GM12801 (cell line): Measurements from ENCODE around the gene FILIP1L.

Source experiments
- TF ChIP-seq, protein P1 (sequence below): IDR thresholded peaks from one replicate; pipeline ENCODE4 v1.5.1; 2011; ENCODE audit warnings: control low read depth; ENCODE audit not compliant: insufficient read length; ENCODE audit errors: extremely low read depth

Gene FILIP1L

DNA sequence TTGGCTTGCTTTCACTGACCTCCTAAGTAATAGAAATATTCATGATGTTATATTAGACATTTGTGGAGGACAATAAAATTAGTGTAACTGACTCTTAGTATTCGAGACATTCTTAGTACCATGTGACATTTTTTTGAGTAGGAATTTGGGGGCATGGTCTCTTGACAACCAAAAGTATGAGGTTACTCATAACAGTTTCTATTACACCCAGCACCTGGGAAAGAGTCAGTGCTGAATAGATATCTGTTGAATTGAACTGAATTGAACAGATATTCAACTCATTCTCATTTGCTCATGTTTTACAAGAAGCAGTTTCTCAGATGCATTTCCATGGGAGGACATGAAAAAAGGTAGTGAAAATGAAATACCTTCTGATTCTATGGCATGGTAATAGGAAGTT is 212.2 kb downstream of the FILIP1L start:
- TF ChIP-seq, protein P1, sequence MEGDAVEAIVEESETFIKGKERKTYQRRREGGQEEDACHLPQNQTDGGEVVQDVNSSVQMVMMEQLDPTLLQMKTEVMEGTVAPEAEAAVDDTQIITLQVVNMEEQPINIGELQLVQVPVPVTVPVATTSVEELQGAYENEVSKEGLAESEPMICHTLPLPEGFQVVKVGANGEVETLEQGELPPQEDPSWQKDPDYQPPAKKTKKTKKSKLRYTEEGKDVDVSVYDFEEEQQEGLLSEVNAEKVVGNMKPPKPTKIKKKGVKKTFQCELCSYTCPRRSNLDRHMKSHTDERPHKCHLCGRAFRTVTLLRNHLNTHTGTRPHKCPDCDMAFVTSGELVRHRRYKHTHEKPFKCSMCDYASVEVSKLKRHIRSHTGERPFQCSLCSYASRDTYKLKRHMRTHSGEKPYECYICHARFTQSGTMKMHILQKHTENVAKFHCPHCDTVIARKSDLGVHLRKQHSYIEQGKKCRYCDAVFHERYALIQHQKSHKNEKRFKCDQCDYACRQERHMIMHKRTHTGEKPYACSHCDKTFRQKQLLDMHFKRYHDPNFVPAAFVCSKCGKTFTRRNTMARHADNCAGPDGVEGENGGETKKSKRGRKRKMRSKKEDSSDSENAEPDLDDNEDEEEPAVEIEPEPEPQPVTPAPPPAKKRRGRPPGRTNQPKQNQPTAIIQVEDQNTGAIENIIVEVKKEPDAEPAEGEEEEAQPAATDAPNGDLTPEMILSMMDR, result no peak

DNA sequence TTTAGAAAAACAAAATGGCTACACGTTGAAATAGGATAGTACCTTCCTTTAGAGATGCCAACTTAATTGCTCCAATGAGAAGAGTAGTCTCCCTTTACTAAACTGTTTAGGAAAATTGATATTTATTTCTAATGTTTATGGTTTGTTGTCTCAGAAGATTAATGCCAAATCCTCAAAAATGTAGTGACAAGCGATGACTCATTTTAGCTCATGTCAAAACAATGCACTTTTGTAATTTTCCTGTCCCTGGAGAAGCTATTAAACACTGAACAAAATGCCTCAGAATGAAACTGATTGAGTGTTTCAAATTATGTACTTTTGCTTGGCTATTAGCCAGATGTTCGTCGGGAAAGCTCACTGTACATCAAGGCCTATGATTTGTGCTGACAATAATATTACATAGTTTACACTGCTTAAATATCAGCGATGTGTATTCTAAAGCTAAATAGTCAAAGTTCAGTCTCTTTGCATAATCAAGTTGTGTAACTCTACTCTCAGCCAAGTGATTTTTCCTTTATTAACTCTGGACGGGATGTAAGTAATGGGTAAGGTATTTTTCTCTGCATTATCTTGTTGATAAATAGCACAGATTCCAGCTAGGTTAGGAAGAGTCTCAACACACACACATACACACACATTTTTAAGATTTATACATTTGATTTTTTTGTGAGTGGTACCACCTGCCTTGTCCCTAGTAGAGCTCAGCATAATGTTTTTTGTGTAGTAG is 212.9 kb downstream of the FILIP1L start:
- TF ChIP-seq, protein P1, result no peak

- TF ChIP-seq, protein P1, result no peak
Observed at GRCh38 chr3:99900248-99900647, 214.1 kb downstream of the FILIP1L start.

GRCh38 chr3:99899603-99900002 is 214.7 kb downstream of the FILIP1L start:
- TF ChIP-seq, protein P1, result no peak

- TF ChIP-seq, protein P1, result no peak
Observed at GRCh38 chr3:99896482-99896881, 217.8 kb downstream of the FILIP1L start.

DNA sequence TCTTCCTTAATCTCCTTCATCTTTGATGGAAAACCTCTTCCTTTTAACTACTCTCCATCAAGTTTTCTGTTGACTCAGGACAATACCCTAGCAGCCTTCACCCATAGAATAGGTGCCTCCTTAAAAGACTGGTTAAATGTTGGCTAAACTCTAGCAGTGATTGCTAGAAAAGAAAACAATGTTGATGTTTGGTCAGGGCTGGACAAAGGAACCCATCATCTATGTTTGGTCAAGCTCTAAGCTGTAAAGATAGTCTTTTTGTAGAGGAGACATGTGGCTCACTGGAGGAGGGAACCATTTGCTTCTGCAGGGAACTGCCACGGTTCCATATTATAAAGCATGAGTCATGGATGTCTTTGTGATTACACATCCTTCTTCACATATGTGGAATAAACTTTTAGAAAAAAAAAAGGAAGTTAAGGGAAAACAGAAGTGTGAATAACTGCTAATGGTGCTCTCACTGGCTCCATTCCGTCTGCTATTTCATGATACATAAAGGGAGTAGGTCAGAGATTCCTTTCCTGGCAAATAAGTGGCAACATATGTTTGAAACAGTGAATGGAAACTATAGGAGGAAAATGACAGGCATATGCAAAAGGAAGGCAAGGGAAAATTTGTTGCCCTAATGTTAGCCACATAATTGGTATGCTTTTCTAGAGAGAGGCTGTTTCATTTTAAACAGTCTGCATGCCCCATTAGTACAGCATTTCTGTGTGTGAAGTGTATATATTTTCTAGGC is 218.4 kb downstream of the FILIP1L start:
- TF ChIP-seq, protein P1, result no peak

DNA sequence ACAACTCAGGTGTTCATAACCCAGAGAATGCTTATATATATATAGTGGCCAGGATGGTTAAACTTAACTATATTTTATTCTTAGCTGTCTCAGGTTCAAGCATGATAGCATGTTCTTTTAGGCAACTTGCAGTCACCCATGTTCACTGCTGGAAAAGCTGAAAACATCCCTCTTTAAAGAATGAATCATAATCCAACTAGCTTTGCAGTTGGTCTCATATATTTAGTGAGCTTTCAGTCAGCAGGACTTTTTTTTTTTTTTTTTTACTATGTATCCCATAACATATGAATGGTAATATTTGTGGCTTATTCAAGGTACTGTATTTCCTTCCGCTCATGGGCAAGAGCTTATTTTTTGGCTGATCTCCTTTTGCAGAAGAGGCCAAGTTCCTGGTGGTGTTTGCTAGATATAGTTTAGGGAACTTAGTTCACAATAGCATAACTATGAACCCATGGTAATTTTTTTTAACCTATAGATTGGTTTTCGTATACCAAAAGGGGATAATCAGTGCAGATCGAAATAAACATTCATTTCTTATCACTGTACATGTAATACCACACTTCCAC is 219.1 kb downstream of the FILIP1L start:
- TF ChIP-seq, protein P1, result no peak
